ENCODE data around the gene DNLZ. TPM values are rescaled to one million over a fixed set of nuclear protein-coding genes. Genes with fewer than 3 reads are reported as not detected.
A peak's percentile ranks its signal among the peaks of the same experiment; 100 is the strongest.

The DNLZ gene
- total and polyA plus RNA-seq, 9 of the 15 experiments (the other 6 are each of a cell fraction or from before 2014, with no cell fraction given), result 0.17 to 44.6 (median 3.4) TPM

- peak; percentile 91 for TF ChIP-seq MYNN (IDR thresholded peaks at IDR 0.05)
- no peak for TF ChIP-seq MYNN (CRISPR knock-in tag; IDR thresholded peaks at IDR 0.05)
- no peak for TF ChIP-seq ZFP36 (IDR thresholded peaks at IDR 0.05; ENCODE audit: low read depth, low read length, partially characterized antibody)
- peak; percentile 79; the same call in 1 of the 2 replicates for TF ChIP-seq SRSF3 (IDR thresholded peaks at IDR 0.05; ENCODE audit: insufficient read depth, low read length)
- no peak for TF ChIP-seq ZNF589 (CRISPR knock-in tag; IDR thresholded peaks at IDR 0.05; ENCODE audit: low read depth)
- TF ChIP-seq ZNF347 (CRISPR knock-in tag; IDR thresholded peaks at IDR 0.05; ENCODE audit: low read depth), result no peak
- no peak for TF ChIP-seq MYBL2 (IDR thresholded peaks at IDR 0.05; ENCODE audit: low read depth)
- TF ChIP-seq MYBL2 (CRISPR knock-in tag; IDR thresholded peaks at IDR 0.05; ENCODE audit: borderline replicate concordance), result no peak
- TF ChIP-seq IFI16 (CRISPR knock-in tag; IDR thresholded peaks at IDR 0.05), result no peak
- no peak for TF ChIP-seq TRIM25 (IDR thresholded peaks at IDR 0.05; ENCODE audit: borderline replicate concordance)
- TF ChIP-seq, protein P1, sequence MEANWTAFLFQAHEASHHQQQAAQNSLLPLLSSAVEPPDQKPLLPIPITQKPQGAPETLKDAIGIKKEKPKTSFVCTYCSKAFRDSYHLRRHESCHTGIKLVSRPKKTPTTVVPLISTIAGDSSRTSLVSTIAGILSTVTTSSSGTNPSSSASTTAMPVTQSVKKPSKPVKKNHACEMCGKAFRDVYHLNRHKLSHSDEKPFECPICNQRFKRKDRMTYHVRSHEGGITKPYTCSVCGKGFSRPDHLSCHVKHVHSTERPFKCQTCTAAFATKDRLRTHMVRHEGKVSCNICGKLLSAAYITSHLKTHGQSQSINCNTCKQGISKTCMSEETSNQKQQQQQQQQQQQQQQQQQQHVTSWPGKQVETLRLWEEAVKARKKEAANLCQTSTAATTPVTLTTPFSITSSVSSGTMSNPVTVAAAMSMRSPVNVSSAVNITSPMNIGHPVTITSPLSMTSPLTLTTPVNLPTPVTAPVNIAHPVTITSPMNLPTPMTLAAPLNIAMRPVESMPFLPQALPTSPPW (CRISPR knock-in tag; IDR thresholded peaks at IDR 0.05), result peak; percentile 69
- no peak for TF ChIP-seq KHSRP (IDR thresholded peaks at IDR 0.05)
- no peak for TF ChIP-seq CHCHD3 (CRISPR knock-in tag; IDR thresholded peaks at IDR 0.05)
- TF ChIP-seq FIP1L1 (IDR thresholded peaks at IDR 0.05; ENCODE audit: low read depth, low read length, poor library complexity, severe bottlenecking), result peak; percentile 78
- TF ChIP-seq CHD2 (IDR thresholded peaks at IDR 0.05; ENCODE audit: low read depth, low read length), result no peak
- TF ChIP-seq, protein P2, sequence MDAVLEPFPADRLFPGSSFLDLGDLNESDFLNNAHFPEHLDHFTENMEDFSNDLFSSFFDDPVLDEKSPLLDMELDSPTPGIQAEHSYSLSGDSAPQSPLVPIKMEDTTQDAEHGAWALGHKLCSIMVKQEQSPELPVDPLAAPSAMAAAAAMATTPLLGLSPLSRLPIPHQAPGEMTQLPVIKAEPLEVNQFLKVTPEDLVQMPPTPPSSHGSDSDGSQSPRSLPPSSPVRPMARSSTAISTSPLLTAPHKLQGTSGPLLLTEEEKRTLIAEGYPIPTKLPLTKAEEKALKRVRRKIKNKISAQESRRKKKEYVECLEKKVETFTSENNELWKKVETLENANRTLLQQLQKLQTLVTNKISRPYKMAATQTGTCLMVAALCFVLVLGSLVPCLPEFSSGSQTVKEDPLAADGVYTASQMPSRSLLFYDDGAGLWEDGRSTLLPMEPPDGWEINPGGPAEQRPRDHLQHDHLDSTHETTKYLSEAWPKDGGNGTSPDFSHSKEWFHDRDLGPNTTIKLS (IDR thresholded peaks at IDR 0.05; ENCODE audit: borderline replicate concordance, low read depth), result no peak; the same call in 1 of the 2 replicates
- no peak for TF ChIP-seq SMC3 (conservative IDR thresholded peaks at IDR 0.05; ENCODE audit: insufficient read depth, low read depth, low read length)
- no peak for TF ChIP-seq SMAD3 (CRISPR knock-in tag; conservative IDR thresholded peaks at IDR 0.05)
- 0 out of 4 replicates have a peak, but pooled peaks of 1 of the 2 experiments have one; percentile 13 for TF ChIP-seq SRF (CRISPR knock-in tag; IDR thresholded peaks at IDR 0.05)
- 0 out of 2 replicates have a peak, but pooled peaks have one; percentile 25 for TF ChIP-seq GABPA (tag; conservative IDR thresholded peaks at IDR 0.05; ENCODE audit: low read depth)
These were observed 9.2 kb upstream of the DNLZ start (continued) for GRCh38 chr9:136372561-136373299.

Measured in K562 (cell line).